NCI-H1694 treated with DMSO at 0.1 percent for 48 hours (cell line): ENCODE measurements around the gene NUP153.
"Not testable (repeated sequence)": the region's sequence is repeated elsewhere in the genome, so short reads cannot be mapped to it uniquely, and the experiment has no call there.

ENCODE experiments used
- DNase-seq: peaks from one replicate; lab custom pipeline; 2025; lab: John Stamatoyannopoulos, UW

The NUP153 gene

DNA sequence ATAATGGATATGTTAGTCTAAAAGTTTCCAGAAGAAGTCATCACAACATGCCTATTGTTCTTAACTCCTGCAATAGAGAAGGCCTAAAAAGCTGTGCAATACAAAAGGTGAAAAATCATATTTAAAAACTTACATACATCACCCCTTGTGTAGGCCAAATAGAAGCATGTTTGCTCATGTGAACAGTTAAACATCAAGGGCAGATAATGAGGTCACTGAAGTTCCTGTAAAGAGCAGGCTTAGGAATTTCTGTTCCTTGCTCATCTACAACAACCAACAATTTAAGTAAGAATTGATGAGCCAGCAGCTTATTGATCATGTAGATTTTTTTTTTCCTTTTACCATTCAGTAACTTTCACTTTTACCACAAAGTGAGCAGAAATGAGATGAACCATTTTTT, 7.5 kb upstream of the NUP153 start:
- no peak for DNase-seq

DNA sequence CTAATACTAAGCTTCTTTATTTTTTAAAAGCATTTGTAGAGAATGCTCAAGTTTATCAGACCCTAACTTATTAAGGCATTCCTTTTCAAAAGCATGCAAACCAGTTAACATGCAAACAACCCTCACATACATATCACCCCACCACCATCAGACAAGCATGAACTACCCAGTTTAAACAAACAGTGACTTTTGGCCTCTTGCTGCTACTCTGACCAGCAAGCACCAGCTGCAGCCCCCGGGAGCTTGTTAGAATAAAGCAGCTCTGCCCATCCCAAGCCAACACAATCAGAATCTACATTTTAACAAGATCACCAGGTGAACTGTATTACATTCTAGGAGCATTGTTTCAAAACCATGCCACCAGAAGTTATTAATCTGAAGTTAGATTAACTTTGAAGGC, 5.9 kb upstream of the NUP153 start:
- DNase-seq: no peak

DNA sequence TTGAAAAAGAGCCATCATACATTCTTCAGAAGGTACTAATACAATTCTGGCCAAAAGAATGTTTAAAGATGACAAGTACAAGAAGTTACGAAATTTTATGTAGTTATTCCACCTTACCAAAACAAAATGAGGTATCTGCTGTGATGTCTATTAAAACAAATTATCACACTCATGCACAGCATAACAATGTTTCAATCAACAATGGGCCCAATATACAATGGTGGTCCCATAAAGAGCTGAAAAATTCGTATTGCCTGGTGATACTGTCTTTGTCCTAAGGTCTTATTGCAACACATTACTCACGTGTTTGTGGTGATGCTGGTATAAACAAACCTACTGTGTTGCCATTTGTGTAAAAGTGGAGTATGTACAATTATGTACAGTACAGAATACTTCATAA, 3.6 kb upstream of the NUP153 start:
- DNase-seq: no peak

DNA sequence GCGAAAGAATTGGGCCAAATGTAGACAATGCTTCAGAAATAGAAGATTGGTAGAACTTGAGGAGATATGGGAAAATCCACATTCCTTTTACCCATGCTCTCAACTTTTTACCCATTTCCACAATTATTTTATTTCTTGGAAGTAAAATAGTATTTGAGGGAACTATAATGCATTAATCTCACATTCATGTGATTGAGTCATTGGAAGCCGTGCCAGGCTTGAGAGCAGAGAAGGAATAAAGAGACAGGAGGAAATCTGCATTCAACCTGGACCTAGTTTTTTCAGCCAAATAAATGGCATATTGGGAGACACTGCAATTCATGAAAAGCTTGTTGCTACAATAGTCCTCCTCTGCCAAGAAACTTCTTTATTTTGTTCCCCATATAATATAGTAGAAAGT, 2.8 kb upstream of the NUP153 start:
- DNase-seq: no peak

DNA sequence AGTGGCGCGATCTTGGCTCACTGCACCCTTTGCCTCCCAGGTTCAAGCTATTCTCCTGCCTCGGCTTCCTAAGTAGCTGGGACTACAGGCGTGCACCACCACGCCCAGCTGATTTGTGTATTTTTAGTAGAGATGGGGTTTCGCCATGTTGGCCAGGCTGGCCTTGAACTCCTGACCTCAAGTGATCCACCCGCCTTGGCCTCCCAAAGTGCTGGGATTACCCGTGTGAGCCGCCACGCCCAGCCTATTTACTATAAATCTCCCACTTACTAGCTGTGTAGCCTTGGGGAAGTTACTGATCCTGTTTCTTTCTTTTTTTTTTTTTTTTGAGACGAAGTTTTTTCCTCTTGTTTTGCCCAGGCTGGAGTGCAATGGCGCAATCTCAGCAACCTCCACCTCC, 1.3 kb upstream of the NUP153 start:
- DNase-seq: not testable (repeated sequence)

DNA sequence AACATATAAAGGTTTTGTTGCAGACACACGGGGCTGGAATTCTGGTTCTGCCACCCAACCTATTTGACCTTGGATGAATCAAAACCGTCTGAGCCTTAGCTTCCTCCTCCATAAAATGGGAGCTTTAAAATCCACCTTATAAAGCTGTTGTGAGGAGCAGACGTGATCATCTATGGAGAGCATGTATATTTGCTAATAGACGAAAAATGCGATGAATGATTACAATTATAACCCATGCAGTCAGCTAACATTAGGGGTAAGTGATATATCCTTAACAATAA, 586 bp upstream of the NUP153 start:
- DNase-seq: no peak

DNA sequence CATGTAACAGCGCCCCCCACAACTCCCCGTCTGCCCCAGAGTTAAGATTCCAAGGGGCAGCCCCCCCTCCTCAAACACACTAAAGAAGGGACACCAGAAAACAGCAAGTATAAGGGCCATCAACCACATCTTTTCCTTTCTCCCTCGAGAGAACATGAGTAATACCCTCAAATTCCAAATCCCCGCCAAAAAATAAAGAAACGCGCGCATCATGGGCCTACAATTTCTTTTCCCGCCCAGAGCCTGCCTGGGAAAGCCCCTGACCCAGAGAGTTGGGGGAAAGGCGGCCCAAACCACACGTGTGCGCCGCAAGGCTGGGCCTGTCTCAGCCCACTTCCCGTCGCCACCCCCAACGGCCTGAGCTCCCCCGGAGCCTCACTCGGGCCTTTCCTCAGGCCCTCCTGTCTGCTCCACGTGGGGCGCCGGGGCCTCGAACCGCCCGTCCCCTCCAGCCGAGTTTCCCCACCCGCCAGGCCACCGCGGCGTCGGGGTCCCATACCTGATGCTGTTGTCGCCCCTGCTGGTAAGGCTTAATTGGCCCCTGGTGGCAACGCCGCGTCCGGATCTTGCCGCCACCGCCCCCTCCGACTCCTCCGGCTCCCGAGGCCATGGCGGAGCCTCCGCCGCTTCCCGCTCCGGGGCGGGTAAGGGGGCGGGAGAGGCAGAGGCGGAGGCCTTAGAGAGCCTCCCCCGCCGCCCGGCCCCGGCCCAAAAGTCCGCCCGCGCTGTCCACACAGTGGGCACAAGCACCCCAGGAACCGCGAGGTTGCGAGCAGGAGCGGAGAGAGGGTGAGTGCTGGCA, 746 bp downstream of the NUP153 start:
- no peak for DNase-seq

DNA sequence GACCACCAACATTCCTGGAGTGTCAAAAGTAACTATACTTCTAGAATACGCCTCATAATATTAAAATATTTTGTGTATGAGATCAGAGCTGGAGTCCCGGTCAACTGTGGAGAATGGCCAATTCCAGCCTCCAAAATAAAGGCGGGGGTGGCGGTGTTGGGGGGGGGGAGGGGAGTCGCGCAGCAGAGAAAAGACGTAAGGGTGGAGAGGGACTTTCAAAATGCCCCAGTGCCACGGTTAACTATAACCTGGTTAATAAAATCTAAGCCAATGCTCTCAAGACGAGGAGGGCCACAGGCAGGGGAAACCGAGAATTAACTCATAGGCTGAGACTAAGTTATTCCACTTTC, 1.3 kb downstream of the NUP153 start:
- DNase-seq: no peak

DNA sequence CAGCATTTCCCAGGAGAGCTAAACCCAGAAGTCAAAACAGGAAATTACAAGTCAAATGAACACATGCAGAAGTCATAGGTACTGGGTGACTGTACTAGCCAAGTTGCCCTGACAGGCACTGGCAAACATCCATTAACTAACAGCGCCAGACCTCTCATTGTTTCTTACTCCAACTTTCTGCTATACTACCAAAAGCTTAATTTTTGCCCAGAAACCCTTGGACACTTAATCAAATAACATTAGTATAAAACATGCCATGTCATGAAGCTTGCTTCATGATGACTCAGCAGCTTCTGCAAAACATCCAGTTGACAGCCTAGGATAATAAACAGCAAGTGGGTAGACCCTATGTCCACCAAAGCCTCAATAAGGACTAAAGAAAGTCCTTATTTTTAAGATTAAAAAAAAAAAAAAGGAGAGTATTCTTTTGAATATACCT, 3.5 kb downstream of the NUP153 start:
- no peak for DNase-seq

DNA sequence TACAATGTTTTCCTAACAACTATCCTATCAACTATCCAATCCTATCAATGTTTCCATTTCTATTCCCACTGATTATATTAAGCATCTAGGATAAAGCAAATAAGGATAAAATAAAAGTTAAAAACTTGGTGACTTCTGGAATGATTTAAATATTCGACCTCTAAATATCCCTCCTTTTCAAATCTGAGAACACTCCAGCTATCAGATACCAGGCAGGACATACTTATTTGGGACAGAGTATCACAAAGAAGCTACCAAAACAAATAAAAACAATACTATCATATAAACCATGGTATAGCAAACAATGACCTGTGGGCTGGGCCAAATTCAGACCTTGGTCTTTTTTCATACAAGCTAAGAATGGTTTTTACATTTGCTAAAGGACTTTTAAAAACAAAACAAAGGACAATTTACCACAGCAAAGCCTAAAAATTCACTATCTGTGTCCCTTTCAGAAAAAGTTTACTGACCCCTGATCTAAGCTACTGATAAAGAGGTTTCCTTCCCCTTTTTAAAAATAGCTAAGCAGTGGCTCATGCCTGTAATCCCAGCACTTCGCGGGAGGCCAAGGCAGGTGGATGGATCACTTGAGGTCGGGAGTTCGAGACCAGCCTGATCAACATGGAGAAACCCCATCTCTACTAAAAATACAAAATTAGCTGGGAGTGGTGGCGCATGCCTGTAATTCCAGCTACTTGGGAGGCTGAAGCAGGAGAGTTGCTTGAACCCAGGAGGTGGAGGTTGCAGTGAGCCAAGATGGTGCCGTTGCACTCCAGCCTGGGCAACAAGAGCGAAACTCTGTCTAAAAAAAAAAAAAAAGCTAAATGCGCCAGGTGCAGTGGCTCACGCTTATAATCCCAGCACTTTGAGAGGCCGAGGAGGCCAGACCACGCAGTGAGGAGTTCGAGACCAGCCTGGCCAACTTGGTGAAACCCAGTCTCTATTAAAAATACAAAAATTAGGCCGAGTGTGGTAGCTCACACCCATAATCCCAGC, 6.0 kb downstream of the NUP153 start:
- no peak for DNase-seq

DNA sequence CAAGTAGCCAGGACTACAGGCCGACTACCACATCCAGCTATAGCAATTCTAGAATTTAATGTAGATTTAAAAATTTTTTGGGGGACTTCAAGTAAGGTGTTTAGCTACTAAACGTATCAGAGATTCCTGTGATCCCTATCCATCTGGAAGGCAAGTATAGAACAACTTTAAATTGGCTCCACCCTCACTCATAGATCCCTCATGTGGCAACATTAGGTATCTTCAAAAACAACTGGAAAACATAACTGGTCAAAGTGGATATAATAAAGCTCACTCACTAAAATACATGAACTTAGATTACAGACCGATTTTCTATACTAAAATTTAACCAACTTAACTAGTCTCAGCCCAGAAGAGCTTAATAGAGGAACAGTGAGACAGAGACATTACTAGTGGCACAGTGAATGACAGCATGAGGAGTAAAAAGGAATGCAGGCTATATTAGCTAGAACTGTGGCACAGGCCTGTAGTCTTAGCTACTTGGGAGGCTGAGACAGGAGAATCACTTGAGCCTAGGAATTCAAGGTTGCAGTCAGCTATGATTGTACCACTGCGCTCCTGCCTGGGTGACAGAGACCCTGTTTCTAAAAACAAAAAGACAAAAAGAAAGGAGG, 14.7 kb downstream of the NUP153 start:
- no peak for DNase-seq

DNA sequence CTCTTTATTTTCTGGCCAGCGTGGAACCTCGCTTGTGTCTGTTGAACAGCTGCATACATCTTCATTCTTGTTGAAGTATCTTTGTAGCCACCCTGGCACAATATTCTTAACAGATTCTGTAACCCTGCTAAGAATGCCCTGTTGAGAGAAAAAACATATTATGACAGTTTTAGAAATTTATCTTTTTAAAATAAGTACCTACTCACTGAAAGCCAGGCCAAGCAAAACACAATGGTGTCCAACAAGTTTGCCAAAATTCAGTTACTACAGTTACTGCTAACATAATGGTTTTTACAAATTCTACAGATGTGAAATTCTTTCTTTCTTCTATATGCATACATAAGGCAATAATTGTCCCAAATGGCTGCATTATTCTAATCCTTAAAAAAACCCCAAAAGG, 18.2 kb downstream of the NUP153 start:
- no peak for DNase-seq

DNA sequence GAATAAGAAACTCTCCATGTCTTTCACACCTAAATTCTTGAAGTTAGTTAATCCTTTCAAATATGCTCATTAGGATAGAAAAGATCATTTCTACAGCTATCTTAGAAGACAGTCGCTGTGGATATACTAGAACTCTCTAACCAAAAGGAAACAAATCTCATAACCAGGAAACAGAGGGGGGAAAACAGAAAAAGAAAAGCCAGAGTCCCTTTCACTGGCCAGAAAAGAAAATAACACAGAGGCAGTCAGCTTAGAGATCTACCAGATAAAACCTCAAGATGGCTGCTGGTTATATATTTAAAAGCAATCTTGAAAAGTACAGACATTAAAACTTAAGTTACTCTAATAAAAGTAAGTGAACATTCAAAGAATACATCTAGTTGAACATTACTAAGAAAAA, 19.6 kb downstream of the NUP153 start:
- DNase-seq: no peak

DNA sequence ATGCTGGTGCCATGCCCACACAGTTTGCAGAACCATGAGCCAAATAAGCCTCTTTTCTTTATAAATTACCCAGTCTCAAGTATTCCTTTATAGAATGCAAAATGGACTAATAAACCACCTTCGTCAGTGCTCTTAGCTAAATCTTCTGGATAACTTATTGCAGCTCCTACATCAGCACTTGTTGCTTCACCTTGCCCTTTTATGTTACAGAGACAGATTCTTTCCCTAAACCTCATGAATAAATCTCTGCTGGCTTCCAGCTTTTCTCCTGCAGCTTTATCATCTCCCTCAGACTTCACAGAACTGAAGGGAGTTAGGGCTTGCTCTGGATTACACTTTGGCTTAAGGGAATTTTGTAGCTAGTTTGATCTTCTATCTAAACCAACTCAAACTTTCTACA, 22.6 kb downstream of the NUP153 start:
- DNase-seq: no peak

DNA sequence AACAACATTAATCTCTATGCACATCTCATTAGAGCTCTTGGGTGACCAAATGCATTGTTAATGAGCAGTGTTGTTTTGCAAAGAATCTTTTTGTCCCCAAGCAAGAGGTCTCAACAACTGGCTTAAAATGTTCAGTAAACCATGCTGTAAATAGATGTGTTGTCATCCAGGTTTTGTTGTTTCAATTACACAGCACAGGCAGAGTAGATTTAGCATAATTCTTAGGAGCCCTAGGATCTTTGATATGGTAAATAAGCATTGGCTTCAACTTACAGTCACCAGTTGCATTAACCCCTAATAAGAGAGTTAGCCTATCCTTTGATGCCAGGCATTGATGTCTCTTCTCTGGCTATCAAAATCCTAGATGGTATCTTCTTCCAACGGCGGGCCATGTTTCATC, 23.3 kb downstream of the NUP153 start:
- no peak for DNase-seq

DNA sequence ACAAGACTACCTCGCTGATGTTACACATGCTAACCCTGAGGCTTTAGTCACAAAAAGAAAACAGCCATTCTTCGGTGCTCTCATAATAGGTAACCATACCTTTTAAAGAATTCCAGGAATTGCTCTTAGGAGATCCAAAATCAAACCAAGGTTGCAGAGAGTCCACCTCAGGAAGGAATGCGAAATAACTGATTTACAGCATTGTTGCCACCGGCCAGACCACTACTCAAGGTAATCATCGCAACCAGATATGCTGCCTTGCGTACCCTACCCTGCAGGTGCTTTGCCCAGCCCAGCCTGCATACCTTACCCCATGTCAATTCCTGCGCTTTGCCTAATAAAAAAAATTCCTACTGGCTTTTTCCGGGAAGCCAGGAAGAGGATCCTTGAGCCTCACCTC, 27.0 kb downstream of the NUP153 start:
- no peak for DNase-seq

DNA sequence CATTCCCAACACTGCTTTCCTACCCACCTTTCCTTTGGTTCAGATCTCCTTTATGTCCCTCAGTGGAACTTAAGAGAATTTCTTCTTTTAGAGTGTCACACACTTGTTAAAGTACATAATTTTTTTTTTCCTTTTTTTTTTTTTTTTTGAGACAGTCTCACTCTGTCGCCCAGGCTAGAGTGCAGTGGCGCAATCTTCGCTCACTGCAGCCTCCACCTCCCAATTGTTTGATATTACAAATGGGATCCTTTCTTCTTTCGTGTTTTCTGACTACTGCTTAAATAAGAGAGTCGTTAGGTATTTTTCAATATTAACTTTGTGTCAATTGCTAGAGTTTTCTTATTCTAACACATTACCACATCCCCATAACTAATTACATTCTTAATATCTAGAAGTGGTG, 29.1 kb downstream of the NUP153 start:
- DNase-seq: no peak

DNA sequence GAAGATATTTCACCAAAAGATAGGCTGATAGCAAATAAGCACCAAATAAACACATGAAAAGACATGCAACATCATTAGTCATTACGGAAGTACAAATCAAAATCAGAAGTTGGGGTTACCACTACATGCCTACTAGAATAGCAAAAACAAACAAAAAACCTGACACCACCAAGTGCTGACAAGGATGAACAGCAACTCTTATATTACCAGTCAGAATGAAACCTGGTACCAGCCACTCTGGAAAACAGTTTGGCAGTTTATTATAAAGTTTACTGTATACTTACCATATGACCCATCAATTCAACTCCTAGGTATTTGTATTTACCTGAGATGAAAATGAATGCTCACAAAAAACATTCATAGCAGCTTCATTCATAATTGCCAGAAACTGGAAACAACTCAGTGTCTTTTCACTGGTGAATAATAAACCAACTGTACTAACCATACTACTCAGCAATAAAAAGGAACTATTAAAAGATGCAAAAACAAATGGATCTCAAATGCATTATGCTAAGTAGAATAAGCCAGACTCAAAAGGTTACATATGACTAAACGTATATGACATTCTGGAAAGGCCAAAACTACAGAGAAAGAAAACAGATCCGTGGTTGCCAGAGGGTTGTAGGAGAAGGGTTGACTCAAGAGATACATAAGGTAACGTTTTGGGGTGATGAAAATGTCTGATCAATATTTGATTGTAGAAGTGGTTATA, 33.0 kb downstream of the NUP153 start:
- no peak for DNase-seq

DNA sequence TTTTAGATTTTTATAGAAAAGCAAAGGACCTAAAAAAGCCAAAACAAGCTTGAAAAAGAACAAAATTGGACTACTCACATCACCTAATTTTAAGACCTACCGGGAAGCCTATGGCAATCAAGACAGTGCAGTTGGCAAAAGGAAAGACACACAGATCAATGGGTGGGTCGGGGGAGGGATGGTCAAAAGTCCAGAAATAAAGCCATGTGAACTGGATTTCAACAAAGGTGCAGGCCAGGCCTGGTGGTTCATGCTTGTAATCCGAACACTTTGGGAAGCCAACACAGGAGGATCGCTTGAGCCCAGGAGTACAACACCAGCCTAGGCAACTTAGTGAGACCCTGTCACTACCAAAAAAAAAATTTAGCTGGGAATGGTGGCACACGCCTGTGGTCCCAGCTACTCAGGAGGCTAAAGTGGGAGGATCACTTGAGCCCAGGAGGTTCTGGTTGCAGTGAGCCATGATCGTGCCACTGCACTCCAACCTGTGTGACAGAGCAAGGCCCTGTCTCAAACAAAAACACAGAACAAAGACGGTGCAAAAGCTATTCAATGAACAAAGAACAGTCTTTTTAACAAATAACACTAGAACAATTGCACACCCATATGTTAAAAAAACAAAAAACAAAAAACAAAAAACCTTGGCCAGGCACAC, 34.5 kb downstream of the NUP153 start:
- no peak for DNase-seq

DNA sequence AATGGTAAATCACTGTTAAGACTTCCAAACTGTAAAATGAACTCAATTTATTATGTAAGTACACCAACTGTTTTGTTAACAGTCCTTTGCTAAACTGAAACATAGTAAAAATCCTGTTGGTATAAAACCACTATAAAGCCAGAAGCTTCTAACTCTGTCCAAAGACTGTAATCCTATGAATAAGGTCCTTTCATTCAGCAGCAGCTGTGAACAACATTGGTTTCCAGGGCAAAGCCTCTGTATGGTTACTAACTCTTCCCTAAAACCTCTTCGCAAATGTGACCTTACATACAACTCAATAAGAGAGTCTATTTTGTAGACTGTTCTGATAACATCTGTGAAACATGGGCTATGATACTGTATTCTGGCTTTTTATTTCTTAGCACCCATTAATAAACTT, 40.1 kb downstream of the NUP153 start:
- DNase-seq: no peak

DNA sequence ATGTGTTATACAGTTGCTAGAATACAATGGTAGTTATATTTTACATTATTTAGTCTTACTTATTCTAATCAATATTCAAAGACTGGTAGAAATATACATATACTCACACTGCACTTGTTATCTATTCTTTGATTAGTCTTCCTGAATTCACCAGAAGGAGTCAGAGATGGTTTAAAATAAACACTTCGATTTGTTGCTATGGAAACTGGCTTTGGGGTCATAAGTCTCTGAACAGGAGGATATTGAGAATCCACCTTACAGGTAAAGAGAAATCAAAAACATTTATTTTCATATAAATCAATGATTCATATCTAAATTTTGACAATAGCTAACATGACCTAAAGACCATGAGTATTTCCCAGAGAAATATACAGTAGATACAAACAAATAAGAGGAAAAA, 41.6 kb downstream of the NUP153 start:
- no peak for DNase-seq

DNA sequence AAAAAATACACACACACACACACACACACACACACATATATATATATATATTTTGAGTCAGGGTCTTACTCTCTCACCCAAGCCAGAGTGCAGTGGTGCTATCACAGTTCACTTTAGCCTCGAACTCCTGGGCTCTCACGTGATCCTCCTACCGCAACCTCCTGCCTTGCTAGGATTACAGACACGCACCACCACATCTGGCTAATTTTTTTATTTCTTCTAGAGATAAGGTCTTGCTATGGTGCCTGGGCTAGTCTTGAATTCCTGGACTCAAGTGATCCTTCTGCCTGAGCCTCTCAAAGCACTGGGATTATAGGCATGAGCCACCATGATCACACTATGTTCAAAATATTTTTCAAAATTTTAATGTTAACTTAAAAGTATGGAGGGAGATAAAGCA, 43.5 kb downstream of the NUP153 start:
- no peak for DNase-seq
